ENCODE results near the gene LRP10.
A peak's percentile ranks its signal among the peaks of the same experiment; 100 is the strongest.
"Not testable (repeated sequence)": the region's sequence is repeated elsewhere in the genome, so short reads cannot be mapped to it uniquely, and the experiment has no call there.

Gene LRP10, protein sequence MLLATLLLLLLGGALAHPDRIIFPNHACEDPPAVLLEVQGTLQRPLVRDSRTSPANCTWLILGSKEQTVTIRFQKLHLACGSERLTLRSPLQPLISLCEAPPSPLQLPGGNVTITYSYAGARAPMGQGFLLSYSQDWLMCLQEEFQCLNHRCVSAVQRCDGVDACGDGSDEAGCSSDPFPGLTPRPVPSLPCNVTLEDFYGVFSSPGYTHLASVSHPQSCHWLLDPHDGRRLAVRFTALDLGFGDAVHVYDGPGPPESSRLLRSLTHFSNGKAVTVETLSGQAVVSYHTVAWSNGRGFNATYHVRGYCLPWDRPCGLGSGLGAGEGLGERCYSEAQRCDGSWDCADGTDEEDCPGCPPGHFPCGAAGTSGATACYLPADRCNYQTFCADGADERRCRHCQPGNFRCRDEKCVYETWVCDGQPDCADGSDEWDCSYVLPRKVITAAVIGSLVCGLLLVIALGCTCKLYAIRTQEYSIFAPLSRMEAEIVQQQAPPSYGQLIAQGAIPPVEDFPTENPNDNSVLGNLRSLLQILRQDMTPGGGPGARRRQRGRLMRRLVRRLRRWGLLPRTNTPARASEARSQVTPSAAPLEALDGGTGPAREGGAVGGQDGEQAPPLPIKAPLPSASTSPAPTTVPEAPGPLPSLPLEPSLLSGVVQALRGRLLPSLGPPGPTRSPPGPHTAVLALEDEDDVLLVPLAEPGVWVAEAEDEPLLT

GRCh38 chr14:22871224-22872032, at the start of gene LRP10:
TSS of gene LRP10 (plus strand) at chr14:22871740. CDS start at chr14:22872304, 564 bp downstream.
- DNase-seq (ENCODE audit: low spot score), result peak; percentile 95

GRCh38 chr14:22822016-22822570, 49.4 kb upstream of the LRP10 start:
- DNase-seq (ENCODE audit: low spot score), result no peak

DNA sequence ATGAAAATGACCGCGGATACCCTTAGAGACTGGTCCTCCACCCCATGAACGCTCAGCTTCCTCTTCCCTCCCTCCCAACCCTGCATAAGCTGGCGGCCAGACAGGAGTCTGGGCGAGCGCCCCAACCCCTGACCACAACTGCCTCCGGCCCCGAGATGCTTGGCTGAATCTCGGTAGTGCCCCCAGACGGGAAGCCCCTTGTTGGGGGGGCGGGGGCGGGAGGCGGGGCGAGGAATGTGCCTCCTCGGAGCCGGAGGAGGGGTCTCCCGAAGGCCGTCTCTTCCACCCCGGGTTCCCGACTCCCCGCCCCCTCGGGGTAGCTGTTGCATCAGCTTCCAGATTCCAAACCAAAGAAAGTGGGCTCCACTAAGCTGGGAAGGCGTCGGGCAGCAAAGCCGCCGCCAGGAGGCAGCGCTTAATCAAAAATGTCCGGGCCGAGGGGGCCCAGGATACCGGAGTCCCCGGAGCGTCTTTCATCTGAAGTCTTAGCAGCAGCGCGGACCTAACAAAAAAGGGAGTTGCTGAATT, 48.9 kb upstream of the LRP10 start:
- DNase-seq (ENCODE audit: low spot score), result peak; percentile 88

DNA sequence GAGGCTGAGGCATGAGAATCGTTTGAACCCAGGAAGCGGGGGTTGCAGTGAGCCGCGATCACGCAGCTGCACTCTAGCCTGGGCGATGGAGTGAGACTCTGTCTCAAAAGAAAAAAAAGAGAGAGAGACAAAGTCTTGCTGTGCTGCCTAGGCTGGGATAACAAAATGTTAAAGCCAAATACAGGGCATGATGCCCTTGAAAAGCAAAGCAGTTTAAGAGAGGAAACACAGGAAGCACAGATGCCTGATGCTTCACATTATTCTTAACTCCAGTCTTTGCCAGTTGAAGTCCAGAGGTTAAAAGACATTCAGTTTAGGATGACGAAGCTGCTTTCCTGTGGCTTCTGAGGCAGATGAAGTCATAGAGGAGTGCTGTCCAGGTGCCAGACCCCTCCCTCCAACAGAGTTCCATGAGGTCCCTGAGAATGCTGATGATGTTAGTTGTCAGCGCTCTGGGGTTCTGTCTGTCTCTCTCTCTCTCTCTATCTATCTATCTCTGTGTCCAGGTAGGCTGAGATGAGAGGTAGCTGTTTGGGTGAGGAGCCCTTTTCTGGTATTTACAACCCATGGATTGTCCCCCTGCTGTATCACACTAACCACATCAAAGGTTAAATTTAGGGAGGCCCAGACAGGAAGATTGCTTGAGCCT, 46.7 kb upstream of the LRP10 start:
- peak; percentile 91 for DNase-seq (ENCODE audit: low spot score)

DNA sequence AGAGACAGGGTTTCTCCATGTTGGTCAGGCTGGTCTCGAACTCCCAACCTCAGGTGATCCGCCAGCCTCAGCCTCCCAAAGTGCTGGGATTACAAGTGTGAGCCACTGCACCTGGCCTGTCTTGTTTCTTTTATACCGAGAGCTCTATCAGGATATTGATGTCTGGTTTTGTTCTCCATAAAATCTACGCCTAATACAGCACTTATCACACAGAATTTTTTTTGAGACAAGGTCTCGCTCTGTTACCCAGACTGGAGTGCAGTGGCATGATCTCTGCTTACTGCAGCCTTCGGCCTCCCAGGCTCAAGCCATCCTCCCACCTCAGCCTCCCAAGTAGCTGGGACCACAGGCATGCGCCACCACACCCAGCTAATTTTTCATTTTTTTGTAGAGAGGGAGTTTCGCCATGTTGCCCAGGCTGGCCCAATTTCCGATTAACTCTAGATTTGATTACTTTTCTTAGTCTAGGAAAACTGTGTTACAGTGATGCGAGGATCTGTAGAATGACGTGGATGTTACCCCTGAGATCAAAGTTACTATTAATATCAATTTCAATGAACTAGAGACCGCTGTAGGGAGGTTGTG, 42.4 kb upstream of the LRP10 start:
- DNase-seq (ENCODE audit: low spot score), result not testable (repeated sequence)

DNA sequence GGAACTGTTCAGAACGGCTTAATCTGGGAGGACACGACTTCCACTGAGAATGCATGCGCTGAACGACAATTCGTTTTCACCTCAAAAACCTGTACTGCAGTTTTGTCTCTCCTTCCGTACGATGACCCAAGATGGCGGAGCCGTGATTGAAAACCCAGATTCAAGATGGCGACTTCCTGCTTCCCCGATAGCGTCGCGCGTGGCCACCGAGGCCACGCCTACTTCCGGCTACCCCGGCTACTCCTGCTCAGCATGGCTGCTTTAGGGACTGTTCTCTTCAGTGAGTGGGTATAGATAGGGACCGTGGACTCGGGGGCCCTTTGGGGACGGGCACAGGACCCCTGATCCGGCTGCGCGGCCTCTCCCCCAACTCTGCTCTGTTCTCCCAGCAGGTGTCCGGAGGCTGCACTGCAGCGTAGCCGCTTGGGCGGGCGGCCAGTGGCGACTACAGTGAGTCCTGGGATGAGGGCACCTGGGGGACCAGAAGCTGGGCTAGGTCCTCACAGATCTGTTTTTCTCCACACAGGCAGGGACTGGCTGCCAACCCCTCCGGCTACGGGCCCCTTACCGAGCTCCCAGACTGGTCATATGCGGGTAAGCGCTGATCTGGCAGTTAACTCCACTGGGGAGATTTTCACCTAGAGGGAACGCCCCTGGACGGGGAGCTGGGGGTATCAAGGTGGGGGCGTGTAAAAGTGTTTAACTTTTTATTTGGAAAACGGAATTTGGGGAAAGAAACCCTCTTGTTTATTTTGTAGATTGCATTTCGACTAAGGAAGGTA, 41.7 kb upstream of the LRP10 start, which contains the start of gene MRPL52:
MRPL52 (plus strand) TSS at position 227 of the 782 bp plus-strand sequence; CDS start at position 253, 26 bp downstream.
- DNase-seq (ENCODE audit: low spot score), result peak; percentile 96

- peak; percentile 61 for DNase-seq (ENCODE audit: low spot score)
These were observed 41.0 kb upstream of the LRP10 start for GRCh38 chr14:22830443-22831010.

DNA sequence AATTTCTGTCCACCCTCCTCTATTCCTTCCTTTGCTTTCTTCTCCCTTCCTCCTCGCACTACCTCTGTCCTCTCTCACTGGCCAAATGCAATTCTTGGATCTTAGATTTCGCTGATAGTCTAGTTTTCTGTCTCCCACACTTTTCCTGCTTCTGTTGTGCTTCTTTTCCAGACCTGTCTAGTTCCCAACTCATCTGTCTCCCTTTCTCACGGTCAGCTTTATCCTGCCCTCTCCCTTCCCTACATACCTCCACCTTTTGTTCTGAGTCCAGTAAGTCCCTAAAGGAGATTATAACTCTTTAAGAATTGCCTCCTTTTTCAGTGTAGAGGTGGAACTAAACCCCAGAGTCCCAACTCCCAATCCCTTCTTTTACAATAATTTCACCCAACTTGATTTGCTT, 36.0 kb upstream of the LRP10 start:
- no peak for DNase-seq (ENCODE audit: low spot score)

GRCh38 chr14:22836301-22837113, 35.0 kb upstream of the LRP10 start, which contains the start of gene MMP14:
TSS of gene MMP14 (plus strand) at chr14:22836585. CDS start at chr14:22836818, 233 bp downstream.
- no peak for DNase-seq (ENCODE audit: low spot score)

GRCh38 chr14:22837114-22837749, 34.3 kb upstream of the LRP10 start:
- no peak for DNase-seq (ENCODE audit: low spot score)

- no peak for DNase-seq (ENCODE audit: low spot score)
These were observed 33.6 kb upstream of the LRP10 start for GRCh38 chr14:22837750-22838538.

GRCh38 chr14:22838631-22839041, 32.9 kb upstream of the LRP10 start:
- no peak for DNase-seq (ENCODE audit: low spot score)

DNA sequence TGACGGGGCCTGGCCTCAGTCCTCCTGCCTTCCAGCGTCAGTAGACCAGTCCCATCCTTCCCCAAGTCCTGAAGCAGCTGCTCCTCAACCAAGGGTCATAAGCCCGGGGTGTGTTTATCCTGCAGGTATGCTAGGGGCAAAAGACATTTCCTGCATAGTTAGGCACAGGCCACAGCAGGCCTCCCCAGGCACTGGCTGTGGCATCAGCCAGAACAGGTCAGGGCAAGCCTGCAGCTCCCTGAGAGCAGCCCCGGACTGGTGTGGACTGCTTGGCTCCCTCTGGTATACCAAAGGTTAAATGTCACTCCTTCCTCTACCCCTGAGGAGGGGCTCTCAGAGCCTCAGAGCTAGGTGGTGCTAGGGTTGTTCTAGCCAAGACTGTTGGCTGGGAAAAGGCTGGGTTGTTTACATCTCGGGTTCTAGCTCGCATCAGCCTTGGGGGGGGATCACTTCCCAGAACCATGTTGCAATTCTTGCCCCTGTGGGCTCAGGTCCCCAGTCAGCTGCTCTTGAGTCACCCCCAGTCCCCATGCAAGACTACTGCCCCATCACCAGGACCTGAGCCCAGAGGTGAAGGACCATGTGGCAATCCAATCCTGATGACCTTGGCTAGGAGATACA, 32.3 kb upstream of the LRP10 start:
- no peak for DNase-seq (ENCODE audit: low spot score)

- DNase-seq (ENCODE audit: low spot score), result no peak
These were observed 30.2 kb upstream of the LRP10 start for GRCh38 chr14:22841311-22841710.

DNA sequence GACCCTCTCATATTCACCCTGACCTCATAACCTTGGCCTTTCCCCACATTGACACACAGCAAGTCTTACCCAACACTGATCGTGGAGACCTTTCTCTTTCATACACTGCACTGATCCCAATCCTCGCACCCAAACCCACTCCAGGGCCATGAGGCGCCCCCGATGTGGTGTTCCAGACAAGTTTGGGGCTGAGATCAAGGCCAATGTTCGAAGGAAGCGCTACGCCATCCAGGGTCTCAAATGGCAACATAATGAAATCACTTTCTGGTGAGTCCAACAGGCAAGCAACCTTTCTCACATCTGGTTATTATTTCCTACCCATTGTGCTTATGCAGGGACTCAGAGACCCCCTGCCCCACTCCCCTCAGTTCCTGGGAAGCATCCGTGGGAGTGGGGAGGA, 29.8 kb upstream of the LRP10 start:
- DNase-seq (ENCODE audit: low spot score), result no peak

DNA sequence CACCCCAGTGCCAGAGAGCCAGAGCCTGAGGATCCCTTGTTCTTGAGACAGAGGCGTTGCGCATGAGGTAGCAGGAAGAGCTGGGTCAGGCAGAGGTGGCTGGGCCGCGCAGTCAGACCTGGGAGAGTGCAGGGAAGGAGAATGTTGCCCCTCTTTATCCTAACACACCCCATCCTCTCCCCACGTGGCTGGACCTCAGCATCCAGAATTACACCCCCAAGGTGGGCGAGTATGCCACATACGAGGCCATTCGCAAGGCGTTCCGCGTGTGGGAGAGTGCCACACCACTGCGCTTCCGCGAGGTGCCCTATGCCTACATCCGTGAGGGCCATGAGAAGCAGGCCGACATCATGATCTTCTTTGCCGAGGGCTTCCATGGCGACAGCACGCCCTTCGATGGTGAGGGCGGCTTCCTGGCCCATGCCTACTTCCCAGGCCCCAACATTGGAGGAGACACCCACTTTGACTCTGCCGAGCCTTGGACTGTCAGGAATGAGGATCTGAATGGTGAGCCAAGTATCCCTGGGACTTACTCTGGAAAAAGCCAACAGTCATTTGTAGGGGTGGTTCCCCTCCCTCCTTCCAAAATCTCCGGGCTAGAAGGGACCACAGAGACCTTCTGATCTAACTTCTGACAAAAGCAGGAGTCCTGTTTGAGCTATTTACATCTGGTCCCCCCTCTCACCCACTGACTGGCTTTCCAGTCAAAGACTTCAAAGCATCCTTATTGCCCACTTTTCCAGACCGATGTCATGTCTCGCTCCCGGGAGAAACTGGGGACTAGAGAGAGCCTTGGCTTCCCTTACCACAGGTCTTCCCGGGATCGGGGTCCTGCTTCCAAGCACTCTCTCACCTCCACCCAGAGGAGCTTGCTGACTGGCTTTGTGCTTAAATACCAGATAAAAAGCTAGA, 29.1 kb upstream of the LRP10 start:
- DNase-seq (ENCODE audit: low spot score), result no peak
